Immature natural killer cell (primary cell): ENCODE data around the gene GABBR2. TPM values are rescaled to one million over a fixed set of nuclear protein-coding genes. Genes with fewer than 3 reads are reported as not detected.
"Not testable (repeated sequence)": the region's sequence is repeated elsewhere in the genome, so short reads cannot be mapped to it uniquely, and the experiment has no call there.

Experiments used
- DNase-seq, 3 donors: peaks; one replicate each; pipeline ENCODE4 v3.0.0; 2022; ENCODE audit warnings: mixed read lengths in 1 of 3
- H3K27ac Mint-ChIP-seq, 6 donors: one replicate each; pipeline ENCODE4 v1.8.0; 2020; ENCODE audit warnings: mixed read lengths in 6 of 6, mild to moderate bottlenecking in 5 of 6, inconsistent platforms in 4 of 6, moderate library complexity in 3 of 6
- H3K27me3 Mint-ChIP-seq, 3 donors: one replicate each; pipeline ENCODE4 v1.8.0; 2020 to 2021; ENCODE audit warnings: low read depth in 3 of 3, mild to moderate bottlenecking in 3 of 3, mixed read lengths in 3 of 3, moderate library complexity in 3 of 3, inconsistent platforms in 1 of 3
- H3K36me3 Mint-ChIP-seq, 3 donors: one replicate each; pipeline ENCODE4 v1.8.0; 2020; ENCODE audit warnings: mixed read lengths in 3 of 3, inconsistent platforms in 2 of 3, mild to moderate bottlenecking in 2 of 3
- H3K4me1 Mint-ChIP-seq, 2 donors: one replicate each; pipeline ENCODE4 v1.8.0; 2020; ENCODE audit warnings: inconsistent platforms in 2 of 2, mild to moderate bottlenecking in 2 of 2, mixed read lengths in 2 of 2, moderate library complexity in 1 of 2
- H3K4me3 Mint-ChIP-seq, 5 donors: one replicate each; pipeline ENCODE4 v1.8.0; 2020; ENCODE audit warnings: mild to moderate bottlenecking in 5 of 5, mixed read lengths in 5 of 5, inconsistent platforms in 3 of 5, moderate library complexity in 3 of 5
- H3K9me3 Mint-ChIP-seq, 6 donors: one replicate each; pipeline ENCODE4 v1.8.0; 2020; ENCODE audit warnings: mild to moderate bottlenecking in 6 of 6, mixed read lengths in 6 of 6, inconsistent platforms in 4 of 6, moderate library complexity in 3 of 6
- polyA plus RNA-seq, 3 donors: library from polyadenylated mRNA; unstranded; fragments of 300-500 nt; fragmentation: Illumina TruSeq; gene quantifications; one replicate each; pipeline ENCODE4 v1.2.3, GENCODE V29; 2021

Gene GABBR2
- polyA plus RNA-seq, 3 donors from 2014 or later = not detected

DNA sequence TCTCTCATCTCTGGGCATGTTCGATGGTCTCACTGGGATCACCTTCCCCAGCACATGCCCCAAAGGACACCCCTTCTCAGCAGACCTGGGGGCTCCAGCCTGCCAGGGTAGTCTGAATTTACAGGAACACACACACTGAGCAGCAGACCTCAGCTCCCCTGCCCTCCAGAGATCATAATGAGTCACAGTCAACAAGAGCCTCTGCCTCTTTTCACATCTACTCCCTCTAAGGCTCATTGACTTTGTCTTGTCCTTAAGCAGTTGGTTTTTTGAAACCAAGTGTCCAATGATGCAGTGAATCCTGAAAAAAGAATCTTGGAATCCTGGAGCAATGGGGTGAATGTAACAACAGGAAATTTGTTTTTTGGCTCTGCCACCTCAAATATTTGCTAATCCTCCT is 20.8 kb downstream of the GABBR2 start:
- H3K36me3 Mint-ChIP-seq = no peaks in the 10 kb centered on the region
- no peak overlapping the region for H3K27ac Mint-ChIP-seq
- no peak for DNase-seq
- no peaks in the 10 kb centered on the region for H3K9me3 Mint-ChIP-seq
- H3K4me3 Mint-ChIP-seq = no peak overlapping the region
- H3K27me3 Mint-ChIP-seq = peaks cover 0 to 2% (median 0%) of the 10 kb centered on the region in 3 donors
- no peaks in the 10 kb centered on the region for H3K4me1 Mint-ChIP-seq

DNA sequence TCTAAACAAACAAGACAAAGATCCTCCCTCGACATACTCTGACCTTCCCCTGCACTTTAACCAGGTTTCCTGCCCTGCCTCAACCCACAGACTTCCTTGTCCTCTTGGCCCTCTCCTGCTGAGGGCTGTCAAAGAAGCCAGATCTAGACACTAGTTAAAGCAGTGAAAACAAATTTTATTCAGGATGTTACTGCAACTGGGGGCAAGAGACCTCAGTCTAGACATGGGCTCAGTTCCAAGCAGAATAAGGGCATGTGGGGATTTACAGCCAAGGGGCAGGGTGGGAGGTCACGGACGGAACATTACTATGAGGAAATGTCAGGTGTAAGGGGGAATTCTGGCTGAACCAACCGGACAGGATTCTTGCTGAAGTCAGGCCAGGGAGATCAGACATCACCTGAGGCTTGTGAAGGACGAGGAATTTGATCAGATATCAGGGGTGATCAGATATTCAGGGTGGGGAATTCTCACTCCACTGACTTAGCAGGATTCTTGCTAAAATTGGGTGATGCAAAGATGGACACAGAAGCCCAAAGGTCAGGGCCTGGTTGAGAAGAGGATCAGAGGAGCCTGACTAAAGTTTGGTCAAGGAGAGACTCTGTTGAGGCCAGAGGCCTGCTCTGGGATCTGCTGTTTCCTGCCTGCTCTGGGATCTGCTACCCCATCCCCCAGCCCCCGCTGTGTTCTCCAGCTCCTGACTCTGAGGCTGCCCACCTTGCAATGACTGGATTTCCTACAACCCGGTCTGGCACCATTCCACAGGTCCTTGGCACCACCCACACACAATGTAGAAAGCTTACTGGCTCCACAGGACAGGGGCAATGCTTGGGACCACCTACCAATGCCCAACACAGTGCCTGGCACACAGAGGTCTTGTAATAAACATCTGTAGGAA is 21.5 kb downstream of the GABBR2 start:
- Mint-ChIP-seq H3K9me3 (no peaks in the 10 kb centered on the region), H3K36me3 (no peaks in the 10 kb centered on the region), H3K4me3 (no peak overlapping the region), H3K27ac (no peak overlapping the region), H3K27me3 (peaks cover 0 to 2% (median 0%) of the 10 kb centered on the region in 3 donors), H3K4me1 (no peaks in the 10 kb centered on the region)
- DNase-seq = no peak

DNA sequence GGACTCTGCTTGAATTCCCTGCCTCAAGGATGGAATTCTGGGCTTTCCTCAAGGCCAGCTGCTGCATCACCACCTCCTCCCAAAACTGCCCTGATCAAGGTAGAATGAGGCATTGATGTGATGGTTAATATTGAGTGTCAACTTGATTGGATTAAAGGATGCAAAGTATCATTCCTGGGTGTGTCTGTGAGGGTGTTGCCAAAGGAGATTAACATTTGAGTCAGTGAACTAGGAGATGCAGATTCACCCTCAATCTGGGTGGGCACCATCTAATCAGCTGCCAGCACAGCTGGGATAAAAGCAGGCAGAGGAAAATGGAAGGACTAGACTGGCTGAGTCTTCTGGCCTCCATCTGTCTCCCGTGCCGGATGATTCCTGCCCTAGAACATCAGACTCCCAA is 23.9 kb downstream of the GABBR2 start:
- H3K27ac Mint-ChIP-seq, H3K27me3 Mint-ChIP-seq, H3K9me3 Mint-ChIP-seq, H3K4me1 Mint-ChIP-seq, DNase-seq, H3K4me3 Mint-ChIP-seq, H3K36me3 Mint-ChIP-seq: not testable (repeated sequence)

DNA sequence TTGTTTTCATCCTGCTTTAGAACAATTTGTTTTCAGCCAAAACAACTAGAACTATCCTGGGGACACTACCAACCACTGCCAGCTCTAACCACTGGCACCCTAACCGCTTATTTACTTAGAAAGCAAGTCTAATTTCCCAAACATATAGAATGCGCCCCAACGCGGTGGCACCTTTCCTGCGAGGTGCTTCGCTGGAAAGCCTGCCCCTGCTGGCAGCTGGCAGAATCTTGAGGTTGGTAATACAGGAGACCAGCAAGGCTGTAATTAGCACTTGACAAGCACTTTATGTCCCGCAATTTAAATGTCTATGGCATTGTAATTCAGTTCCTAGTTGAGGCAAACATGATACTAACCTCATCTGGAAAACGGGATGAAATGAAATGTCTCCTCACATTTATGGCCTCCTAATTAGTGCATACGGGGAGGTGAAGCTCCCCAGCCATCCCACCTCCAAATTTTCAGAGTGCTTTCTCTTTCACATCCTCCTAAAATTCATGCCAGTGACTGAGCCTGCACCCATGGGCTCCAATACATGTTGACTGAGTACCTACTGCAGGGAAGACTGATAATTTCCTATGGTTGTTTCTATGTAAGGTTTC is 30.4 kb downstream of the GABBR2 start:
- H3K27ac Mint-ChIP-seq = no peak overlapping the region
- H3K27me3 Mint-ChIP-seq = peaks cover 0 to 13% (median 8%) of the 10 kb centered on the region in 3 donors
- H3K9me3 Mint-ChIP-seq = peaks cover 0 to 3% (median 0%) of the 10 kb centered on the region in 6 donors
- no peaks in the 10 kb centered on the region for H3K36me3 Mint-ChIP-seq
- H3K4me1 Mint-ChIP-seq = peaks cover 0 to 1% of the 10 kb centered on the region in 2 donors
- no peak for DNase-seq
- H3K4me3 Mint-ChIP-seq = no peak overlapping the region

DNA sequence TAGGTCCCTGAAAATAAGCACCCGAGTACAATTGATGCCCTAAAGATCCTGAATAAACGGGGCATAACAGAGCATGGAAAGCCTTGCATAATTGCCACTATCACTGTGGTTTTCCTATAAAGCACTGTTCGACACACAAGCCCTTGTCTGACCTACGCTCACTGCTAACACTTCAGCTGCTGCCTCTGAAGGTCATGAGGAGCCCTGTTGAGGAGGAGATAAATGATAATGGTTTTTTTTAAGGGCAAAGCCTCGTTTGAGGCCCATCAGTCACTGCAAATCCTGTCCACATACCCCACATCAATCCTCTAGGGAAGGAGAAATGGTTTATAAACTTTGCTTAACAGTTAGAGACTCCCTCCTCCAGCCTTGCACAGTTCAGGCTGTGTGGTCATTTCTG is 35.1 kb downstream of the GABBR2 start:
- Mint-ChIP-seq H3K4me1 (peaks cover 0 to 1% of the 10 kb centered on the region in 2 donors), H3K27me3 (peaks cover 2 to 26% (median 14%) of the 10 kb centered on the region in 3 donors), H3K27ac (no peak overlapping the region), H3K36me3 (no peaks in the 10 kb centered on the region), H3K4me3 (no peak overlapping the region), H3K9me3 (peaks cover 0 to 3% (median 0%) of the 10 kb centered on the region in 6 donors)
- no peak for DNase-seq

DNA sequence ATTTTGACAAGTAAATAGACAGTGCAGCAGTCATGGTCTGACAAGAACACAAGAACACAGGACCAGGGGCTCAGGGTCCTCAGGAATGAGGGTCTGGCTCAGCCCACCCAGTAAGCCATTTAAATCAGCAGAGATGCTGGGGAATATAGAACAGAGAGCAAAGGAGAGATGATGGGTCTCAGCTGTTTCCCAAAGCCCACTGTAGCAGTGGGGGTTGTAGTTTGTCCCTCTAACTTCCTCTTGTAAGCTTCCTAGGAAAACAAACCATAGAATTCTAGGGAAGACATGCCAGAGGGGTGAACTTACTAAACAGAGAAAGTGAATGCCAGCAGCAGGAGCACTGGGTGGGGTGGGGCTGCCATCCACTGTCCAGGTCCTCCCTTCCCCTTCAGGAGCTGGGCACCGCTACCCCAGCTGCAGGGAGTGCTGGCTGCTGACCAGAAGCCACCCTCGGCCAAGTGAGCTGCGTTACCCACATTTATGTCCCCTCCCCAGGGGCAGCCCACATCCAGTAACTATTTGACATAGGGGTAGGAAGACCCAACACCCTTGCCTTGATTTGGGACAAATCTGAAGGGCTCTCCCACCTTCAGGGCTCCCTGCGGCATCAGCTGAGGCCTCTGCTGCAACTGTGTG is 41.6 kb downstream of the GABBR2 start:
- Mint-ChIP-seq H3K4me1 (no peaks in the 10 kb centered on the region), H3K36me3 (no peaks in the 10 kb centered on the region), H3K27me3 (peaks cover 4 to 15% (median 11%) of the 10 kb centered on the region in 3 donors), H3K9me3 (no peaks in the 10 kb centered on the region), H3K4me3 (no peak overlapping the region), H3K27ac (no peak overlapping the region)
- no peak for DNase-seq

DNA sequence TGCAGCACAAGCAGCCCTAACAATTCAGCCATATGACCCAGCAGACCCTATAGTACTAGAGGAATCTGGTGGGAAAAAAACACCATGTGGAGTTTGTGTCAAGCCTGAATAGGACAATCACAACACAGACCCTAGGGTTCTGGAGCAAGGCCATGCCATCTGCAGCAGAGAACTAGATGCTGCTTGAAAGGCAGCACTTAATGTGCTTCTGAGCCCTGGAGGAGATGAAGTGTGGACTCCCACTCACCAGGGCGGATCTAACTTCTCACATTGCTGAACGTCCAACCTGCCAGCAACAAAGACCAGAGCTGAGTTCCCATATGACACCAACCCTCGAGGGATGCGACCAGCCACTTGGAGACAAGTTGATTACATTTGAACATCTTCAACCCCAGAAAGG is 43.2 kb downstream of the GABBR2 start:
- Mint-ChIP-seq H3K4me1 (no peaks in the 10 kb centered on the region), H3K27ac (no peak overlapping the region), H3K27me3 (peaks cover 5 to 11% (median 6%) of the 10 kb centered on the region in 3 donors), H3K4me3 (no peak overlapping the region), H3K36me3 (no peaks in the 10 kb centered on the region), H3K9me3 (no peaks in the 10 kb centered on the region)
- DNase-seq = no peak

DNA sequence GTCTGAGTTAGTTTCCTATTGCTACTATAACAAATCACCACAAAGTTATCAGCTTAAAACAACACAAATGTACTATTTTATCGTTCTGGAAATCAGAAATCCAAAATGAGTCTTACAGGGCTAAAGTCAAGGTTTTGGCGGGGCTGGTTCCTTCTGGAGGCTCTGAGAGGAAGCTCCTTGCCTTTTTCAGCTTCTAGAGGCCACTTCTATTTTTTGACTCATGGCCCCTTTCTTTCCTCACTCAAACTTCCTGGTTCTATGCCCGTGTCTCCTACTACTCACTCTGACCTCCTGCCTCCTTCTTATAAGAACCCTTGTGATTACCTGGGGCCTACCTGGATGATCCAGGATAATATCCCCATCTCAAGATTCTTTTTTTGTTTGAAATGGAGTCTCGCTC is 48.2 kb downstream of the GABBR2 start:
- H3K4me3 Mint-ChIP-seq = no peak overlapping the region
- no peak for DNase-seq
- H3K36me3 Mint-ChIP-seq = no peaks in the 10 kb centered on the region
- H3K27me3 Mint-ChIP-seq = peaks cover 2 to 10% (median 6%) of the 10 kb centered on the region in 3 donors
- no peak overlapping the region for H3K27ac Mint-ChIP-seq
- H3K4me1 Mint-ChIP-seq = no peaks in the 10 kb centered on the region
- no peaks in the 10 kb centered on the region for H3K9me3 Mint-ChIP-seq

DNA sequence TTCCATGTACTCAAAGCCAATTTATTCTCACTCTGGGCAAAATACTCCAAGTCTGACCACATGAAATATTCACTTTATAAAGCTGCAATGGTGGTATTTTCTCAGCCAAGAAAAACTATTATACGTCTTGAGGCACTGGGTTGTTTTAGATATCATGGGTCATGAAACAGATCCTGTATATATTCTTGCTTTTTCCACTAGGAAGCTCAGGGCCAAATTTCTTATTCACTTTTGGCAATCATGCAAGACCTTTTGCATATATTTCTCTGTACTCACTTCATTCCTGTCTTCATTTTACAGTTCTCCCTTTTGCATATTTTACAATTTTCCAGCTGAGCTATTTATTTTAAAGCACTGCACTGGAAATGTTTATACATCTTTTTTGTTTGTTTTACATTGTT is 49.8 kb downstream of the GABBR2 start:
- Mint-ChIP-seq H3K27me3 (peaks cover 2 to 7% (median 7%) of the 10 kb centered on the region in 3 donors), H3K4me1 (no peaks in the 10 kb centered on the region), H3K9me3 (no peaks in the 10 kb centered on the region), H3K4me3 (no peak overlapping the region), H3K27ac (no peak overlapping the region), H3K36me3 (no peaks in the 10 kb centered on the region)
- no peak for DNase-seq

DNA sequence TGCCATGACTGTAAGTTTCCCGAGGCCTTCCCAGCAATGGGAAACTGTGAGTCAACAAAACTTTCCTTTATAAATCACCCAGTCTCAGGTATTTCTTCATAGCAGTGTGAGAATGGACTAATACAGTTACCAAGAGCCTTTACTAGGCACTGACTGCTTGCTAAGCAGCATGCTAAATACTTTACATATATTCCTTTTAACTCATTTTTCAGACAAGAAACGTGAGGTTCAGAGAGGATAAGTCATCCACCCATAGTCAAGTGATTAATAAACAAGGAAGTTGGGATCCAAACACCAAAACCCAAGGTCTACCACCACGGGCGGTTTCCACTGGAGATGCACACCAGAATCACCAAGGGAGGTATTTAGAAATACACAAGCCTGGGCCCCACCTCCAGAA is 50.8 kb downstream of the GABBR2 start:
- Mint-ChIP-seq H3K27me3 (peaks cover 2 to 7% (median 7%) of the 10 kb centered on the region in 3 donors), H3K9me3 (no peaks in the 10 kb centered on the region), H3K4me3 (no peak overlapping the region), H3K4me1 (no peaks in the 10 kb centered on the region), H3K27ac (no peak overlapping the region), H3K36me3 (no peaks in the 10 kb centered on the region)
- no peak for DNase-seq

DNA sequence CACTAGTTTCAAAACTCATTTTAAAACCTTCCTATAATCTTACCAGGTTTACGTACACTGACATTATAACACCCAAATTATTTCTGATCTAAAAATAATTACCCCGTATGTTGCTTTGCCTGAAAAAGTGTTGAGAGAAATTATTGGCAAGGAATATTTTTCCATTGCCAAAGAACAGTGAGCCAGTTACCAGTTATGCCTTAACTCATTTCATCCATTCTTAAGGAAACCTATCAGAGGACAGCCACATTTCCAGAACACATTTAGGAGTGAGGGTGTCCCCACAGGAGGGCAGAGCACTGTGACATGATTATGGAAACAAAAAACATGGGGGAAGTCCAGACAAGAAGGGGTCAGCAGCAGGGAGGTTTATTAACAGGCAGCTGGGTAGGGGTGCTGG is 52.2 kb downstream of the GABBR2 start:
- Mint-ChIP-seq H3K4me1 (no peaks in the 10 kb centered on the region), H3K27ac (no peak overlapping the region), H3K36me3 (no peaks in the 10 kb centered on the region), H3K9me3 (no peaks in the 10 kb centered on the region), H3K4me3 (no peak overlapping the region), H3K27me3 (peaks cover 2 to 7% (median 7%) of the 10 kb centered on the region in 3 donors)
- no peak for DNase-seq

DNA sequence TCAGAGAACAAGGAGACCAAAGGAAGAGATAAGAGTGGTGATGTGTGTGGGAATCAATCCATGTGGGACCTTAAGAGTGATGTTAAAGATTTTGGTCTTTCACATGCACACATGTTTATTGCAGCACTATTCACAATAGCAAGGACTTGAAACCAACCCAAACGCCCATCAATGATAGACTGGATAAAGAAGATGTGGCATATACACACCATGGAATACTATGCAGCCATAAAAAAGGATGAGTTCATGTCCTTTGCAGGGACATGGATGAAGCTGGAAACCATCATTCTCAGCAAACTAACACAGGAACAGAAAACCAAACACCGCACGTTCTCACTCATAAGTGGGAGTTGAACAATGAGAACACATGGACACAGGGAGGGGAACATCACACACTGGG is 53.3 kb downstream of the GABBR2 start:
- not testable (repeated sequence) for H3K27me3 Mint-ChIP-seq, H3K36me3 Mint-ChIP-seq, H3K9me3 Mint-ChIP-seq, H3K27ac Mint-ChIP-seq, DNase-seq, H3K4me1 Mint-ChIP-seq, H3K4me3 Mint-ChIP-seq

DNA sequence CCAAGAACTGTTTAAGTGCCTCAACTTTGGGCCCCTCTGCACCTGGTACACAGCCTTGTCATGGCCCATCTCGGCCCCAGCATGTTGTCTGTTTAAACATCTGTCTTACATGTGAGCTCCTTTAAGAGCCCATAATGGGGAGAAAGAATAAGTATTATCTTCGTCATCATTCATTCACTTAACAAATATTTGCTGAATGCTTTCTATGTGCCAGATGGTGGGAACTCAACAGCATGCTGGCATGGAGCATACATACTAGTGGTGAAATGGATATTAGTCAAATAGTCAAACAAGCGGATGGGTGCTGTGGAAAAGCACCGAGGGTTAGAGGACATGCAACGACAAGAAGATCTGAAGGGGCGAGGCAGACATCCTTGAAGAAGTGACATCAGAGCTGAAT is 54.5 kb downstream of the GABBR2 start:
- no peak overlapping the region for H3K27ac Mint-ChIP-seq

DNA sequence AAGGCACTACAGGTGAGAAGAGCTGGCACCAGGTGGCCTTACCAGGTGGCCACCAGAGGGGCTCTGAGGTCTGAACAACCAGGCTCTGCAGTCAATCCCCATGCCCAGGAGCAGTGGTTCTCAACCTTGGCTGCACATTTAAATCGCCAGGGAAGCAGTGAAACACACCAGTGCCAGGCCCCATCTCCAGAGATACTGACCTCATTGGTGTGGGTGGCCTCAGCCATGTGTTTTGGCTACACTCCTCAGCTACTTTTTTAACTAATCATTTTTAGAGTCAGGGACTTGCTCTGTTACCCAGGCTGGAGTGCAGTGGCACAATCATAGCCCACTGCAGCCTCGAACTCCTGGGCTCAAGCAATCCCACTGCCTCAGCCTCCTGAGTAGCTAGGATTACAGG is 56.0 kb downstream of the GABBR2 start:
- no peak overlapping the region for H3K27ac Mint-ChIP-seq
- DNase-seq = no peak
- H3K27me3 Mint-ChIP-seq = peaks cover 1 to 9% (median 7%) of the 10 kb centered on the region in 3 donors
- no peak overlapping the region for H3K4me3 Mint-ChIP-seq
- H3K36me3 Mint-ChIP-seq = no peaks in the 10 kb centered on the region
- H3K4me1 Mint-ChIP-seq = no peaks in the 10 kb centered on the region
- H3K9me3 Mint-ChIP-seq = peaks cover 0 to 5% (median 0%) of the 10 kb centered on the region in 6 donors

More for the DNA sequence above, 54.5 kb downstream of the GABBR2 start:
- Mint-ChIP-seq H3K36me3 (no peaks in the 10 kb centered on the region), H3K4me3 (no peak overlapping the region), H3K27me3 (peaks cover 1 to 9% (median 7%) of the 10 kb centered on the region in 3 donors), H3K9me3 (peaks cover 0 to 5% (median 0%) of the 10 kb centered on the region in 6 donors), H3K4me1 (no peaks in the 10 kb centered on the region)
- no peak for DNase-seq
